PC-3 (cell line): Measurements from ENCODE around the gene GCG.

Source experiments
- EZH2 ChIP-seq: fragments of 300-600 bp; sonication (generic); IDR thresholded peaks from one replicate; pipeline ENCODE4 v1.6.1; 2017; ENCODE audit warnings: antibody characterized with exemption, mild to moderate bottlenecking, low read length; ENCODE audit not compliant: unreplicated experiment
- TF ChIP-seq, protein P1 (sequence below): fragments of 300-600 bp; sonication (generic); conservative IDR thresholded peaks from 2 replicates; pipeline ENCODE4 v1.5.1; 2017; ENCODE audit warnings: antibody characterized with exemption, low read depth, mild to moderate bottlenecking, low read length

DNA sequence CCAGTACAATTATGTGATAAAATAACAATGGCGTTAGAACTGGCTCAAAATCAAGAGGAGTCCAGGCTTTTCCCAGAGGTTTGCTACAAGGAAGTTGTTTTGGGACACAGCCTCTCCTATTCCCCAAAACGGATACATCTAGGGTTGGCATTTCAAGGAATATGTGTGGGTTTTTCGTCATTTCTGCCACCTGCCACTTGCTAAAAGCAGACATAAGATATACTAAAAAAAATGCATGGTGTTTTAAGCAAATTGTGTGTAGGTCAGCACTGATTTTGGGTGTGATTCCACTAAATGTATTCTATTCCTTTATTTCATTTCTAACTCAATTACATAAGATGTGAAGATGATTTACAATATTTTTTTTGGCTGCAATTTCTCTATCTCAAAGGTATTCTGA lies 36.4 kb upstream of the GCG start:
- TF ChIP-seq, protein P1, sequence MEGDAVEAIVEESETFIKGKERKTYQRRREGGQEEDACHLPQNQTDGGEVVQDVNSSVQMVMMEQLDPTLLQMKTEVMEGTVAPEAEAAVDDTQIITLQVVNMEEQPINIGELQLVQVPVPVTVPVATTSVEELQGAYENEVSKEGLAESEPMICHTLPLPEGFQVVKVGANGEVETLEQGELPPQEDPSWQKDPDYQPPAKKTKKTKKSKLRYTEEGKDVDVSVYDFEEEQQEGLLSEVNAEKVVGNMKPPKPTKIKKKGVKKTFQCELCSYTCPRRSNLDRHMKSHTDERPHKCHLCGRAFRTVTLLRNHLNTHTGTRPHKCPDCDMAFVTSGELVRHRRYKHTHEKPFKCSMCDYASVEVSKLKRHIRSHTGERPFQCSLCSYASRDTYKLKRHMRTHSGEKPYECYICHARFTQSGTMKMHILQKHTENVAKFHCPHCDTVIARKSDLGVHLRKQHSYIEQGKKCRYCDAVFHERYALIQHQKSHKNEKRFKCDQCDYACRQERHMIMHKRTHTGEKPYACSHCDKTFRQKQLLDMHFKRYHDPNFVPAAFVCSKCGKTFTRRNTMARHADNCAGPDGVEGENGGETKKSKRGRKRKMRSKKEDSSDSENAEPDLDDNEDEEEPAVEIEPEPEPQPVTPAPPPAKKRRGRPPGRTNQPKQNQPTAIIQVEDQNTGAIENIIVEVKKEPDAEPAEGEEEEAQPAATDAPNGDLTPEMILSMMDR, result no peak
- no peak for TF ChIP-seq EZH2
